ENCODE measurements around the gene MYL6.
A peak's percentile ranks its signal among the peaks of the same experiment; 100 is the strongest.

The MYL6 gene

DNA sequence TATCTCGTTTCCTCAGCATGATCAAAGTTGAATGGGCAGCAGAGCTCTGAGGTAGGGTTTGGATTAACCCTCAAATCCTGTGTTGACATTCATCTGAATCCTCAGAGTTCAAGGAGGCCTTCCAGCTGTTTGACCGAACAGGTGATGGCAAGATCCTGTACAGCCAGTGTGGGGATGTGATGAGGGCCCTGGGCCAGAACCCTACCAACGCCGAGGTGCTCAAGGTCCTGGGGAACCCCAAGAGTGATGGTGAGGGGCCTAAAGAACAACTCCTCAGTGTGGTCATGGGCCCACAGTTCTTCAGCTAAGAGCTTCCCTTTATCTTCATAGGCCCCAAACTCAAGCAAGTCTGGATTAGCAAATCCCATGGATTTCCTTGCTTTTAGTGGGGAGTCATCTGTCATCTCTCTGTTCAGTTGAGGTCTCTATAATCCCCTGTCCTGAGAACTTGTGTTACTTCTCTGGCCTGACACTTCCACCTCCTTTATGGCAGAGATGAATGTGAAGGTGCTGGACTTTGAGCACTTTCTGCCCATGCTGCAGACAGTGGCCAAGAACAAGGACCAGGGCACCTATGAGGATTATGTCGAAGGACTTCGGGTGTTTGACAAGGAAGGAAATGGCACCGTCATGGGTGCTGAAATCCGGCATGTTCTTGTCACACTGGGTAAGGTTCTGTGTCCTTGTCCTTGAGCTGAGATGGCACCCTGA, 1.5 kb downstream of the MYL6 start:
- Histone ChIP-seq H3K36me3 (ENCODE audit: insufficient read depth, low read length) (peaks cover 46% of the 10 kb centered on the region), H3K9ac (ENCODE audit: low read length) (peak overlapping the region; percentile 100), H3K27me3 (ENCODE audit: control insufficient read depth in 1 of 2, insufficient read depth in 2 of 2, low read length in 2 of 2) (no peaks in the 10 kb centered on the region), H3K4me3 (ENCODE audit: low read depth in 1 of 2, low read length in 2 of 2) (peak overlapping the region; percentile 86 to 99), H3K27ac (ENCODE audit: low read depth, low read length) (peak overlapping the region; percentile 93), H3K9me3 (ENCODE audit: low read length) (no peaks in the 10 kb centered on the region), H3K4me1 (ENCODE audit: insufficient read depth, low read length) (peaks cover 36% of the 10 kb centered on the region)

DNA sequence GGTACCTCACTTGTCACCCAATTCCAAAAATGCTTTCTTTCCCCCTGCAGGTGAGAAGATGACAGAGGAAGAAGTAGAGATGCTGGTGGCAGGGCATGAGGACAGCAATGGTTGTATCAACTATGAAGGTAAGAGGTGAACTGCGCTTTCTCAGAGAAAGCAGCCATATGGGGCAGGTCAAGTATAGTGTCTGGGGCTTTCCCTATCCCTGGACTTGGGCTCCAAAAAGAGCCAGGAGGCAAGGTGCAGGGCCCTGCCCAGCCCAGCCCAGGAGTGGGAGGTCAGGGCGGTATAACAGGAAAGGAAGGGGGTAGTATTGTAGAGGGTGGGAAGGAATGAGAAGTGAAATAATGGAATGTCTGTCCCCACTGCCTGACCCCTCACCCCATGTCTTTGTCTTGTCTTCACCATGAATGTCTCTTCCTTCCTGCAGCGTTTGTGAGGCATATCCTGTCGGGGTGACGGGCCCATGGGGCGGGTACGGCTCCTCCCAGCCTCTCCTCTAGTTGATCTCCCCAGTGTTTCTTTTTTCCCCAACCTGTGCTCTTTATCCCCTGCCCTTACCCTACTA, 2.1 kb downstream of the MYL6 start:
- H3K27me3 ChIP-seq (ENCODE audit: control insufficient read depth in 1 of 2, insufficient read depth in 2 of 2, low read length in 2 of 2) = no peaks in the 10 kb centered on the region
- peak overlapping the region; percentile 86 to 99 for H3K4me3 ChIP-seq (ENCODE audit: low read depth in 1 of 2, low read length in 2 of 2)
- peaks cover 36% of the 10 kb centered on the region for H3K4me1 ChIP-seq (ENCODE audit: insufficient read depth, low read length)
- H3K27ac ChIP-seq (ENCODE audit: low read depth, low read length) = peak overlapping the region; percentile 93
- H3K36me3 ChIP-seq (ENCODE audit: insufficient read depth, low read length) = peaks cover 50% of the 10 kb centered on the region
- H3K9ac ChIP-seq (ENCODE audit: low read length) = peak overlapping the region; percentile 100
- no peaks in the 10 kb centered on the region for H3K9me3 ChIP-seq (ENCODE audit: low read length)

- Histone ChIP-seq H3K9me3 (ENCODE audit: low read length) (no peaks in the 10 kb centered on the region), H3K9ac (ENCODE audit: low read length) (peak overlapping the region; percentile 100), H3K4me3 (ENCODE audit: low read depth in 1 of 2, low read length in 2 of 2) (peak overlapping the region; percentile 86 to 99), H3K36me3 (ENCODE audit: insufficient read depth, low read length) (peaks cover 56% of the 10 kb centered on the region), H3K4me1 (ENCODE audit: insufficient read depth, low read length) (peaks cover 36% of the 10 kb centered on the region), H3K27me3 (ENCODE audit: control insufficient read depth in 1 of 2, insufficient read depth in 2 of 2, low read length in 2 of 2) (no peaks in the 10 kb centered on the region), H3K27ac (ENCODE audit: low read depth, low read length) (peak overlapping the region; percentile 93)
These were observed 2.9 kb downstream of the MYL6 start for GRCh38 chr12:56160894-56161689.

DNA sequence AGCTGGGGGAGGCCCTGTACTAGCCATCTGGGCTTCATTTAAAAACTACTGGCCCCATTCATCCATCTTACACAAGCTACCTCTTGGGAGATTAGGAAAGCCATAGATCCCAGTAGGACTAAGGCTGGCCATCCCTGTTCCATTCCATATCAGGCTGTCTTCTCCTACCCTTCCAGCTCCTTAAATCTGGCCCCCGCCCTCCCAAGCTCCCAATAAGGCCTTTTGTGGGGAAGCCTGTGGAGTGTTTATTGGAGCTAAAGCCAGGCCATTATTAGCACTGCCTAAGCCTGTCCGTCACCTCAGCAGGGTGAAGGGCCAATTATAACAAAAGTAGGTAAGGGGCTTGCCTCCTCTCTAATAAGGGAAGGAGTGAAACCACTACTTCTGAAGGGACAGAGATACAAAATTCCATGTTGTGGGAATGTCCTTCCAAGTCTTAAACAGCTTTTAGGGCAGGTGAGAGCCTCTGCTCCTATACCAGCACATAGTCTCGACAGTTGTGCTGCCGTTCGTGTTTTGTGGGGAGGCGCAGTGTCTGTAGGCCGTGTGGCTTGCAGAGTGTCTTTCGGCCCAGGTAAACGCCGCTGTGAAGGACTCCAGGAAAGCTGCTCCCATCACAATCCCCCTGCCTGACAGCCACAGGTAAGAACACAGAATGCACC, 3.7 kb downstream of the MYL6 start:
- Histone ChIP-seq H3K27ac (ENCODE audit: low read depth, low read length) (peak overlapping the region; percentile 93), H3K36me3 (ENCODE audit: insufficient read depth, low read length) (peaks cover 60% of the 10 kb centered on the region), H3K9me3 (ENCODE audit: low read length) (no peaks in the 10 kb centered on the region), H3K27me3 (ENCODE audit: control insufficient read depth in 1 of 2, insufficient read depth in 2 of 2, low read length in 2 of 2) (no peaks in the 10 kb centered on the region), H3K4me3 (ENCODE audit: low read depth in 1 of 2, low read length in 2 of 2) (peak overlapping the region; percentile 86 to 99), H3K4me1 (ENCODE audit: insufficient read depth, low read length) (peaks cover 36% of the 10 kb centered on the region), H3K9ac (ENCODE audit: low read length) (peak overlapping the region; percentile 100)

- H3K9ac ChIP-seq (ENCODE audit: low read length) = no peak overlapping the region
- peaks cover 36% of the 10 kb centered on the region for H3K4me1 ChIP-seq (ENCODE audit: insufficient read depth, low read length)
- H3K4me3 ChIP-seq (ENCODE audit: low read depth in 1 of 2, low read length in 2 of 2) = peak overlapping the region in 1 of 2 donors; percentile 14
- H3K27ac ChIP-seq (ENCODE audit: low read depth, low read length) = peak overlapping the region; percentile 66
- no peaks in the 10 kb centered on the region for H3K9me3 ChIP-seq (ENCODE audit: low read length)
- peaks cover 65% of the 10 kb centered on the region for H3K36me3 ChIP-seq (ENCODE audit: insufficient read depth, low read length)
- H3K27me3 ChIP-seq (ENCODE audit: control insufficient read depth in 1 of 2, insufficient read depth in 2 of 2, low read length in 2 of 2) = no peaks in the 10 kb centered on the region
These were observed 4.5 kb downstream of the MYL6 start for GRCh38 chr12:56162468-56163290.

DNA sequence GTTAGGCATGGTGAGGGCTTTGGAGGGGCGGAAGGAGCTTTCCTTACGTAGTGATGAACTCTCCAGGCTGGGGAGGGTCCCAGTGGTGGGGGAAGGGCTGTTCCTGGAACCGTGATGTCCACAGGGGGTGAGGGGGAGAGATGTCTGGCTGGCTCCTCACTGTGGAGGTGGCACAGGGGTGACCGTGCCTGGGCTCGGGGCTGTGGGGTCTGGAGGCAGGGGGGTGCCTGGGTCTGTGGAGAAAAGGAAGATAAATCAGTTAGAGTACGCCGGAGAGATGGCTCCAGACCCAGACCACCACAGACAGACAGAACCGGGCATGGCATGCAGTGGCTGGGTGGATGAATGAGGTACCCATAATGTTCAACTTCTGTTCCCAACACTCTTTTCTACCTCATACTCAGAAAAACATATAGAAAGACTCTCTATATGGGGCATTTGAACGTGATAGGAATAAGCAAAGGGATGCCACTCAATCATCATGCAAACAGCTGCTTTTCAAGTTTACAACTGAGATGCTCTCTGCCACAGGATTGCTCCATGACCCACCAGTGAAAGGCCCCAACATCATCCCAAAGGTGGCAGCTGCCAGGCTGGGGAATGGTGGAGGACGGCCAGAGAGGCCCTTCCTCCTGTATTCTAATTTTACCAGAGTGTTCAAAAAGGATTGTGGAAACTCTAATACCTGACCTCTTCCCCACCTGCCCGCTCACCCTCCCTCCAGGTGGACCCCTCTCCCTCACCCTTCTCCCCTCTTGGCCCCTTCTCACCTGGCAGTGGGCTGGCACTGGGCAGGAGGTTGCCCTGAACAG, 5.6 kb downstream of the MYL6 start:
- Histone ChIP-seq H3K4me3 (ENCODE audit: low read depth in 1 of 2, low read length in 2 of 2) (no peak overlapping the region), H3K36me3 (ENCODE audit: insufficient read depth, low read length) (peaks cover 70% of the 10 kb centered on the region), H3K4me1 (ENCODE audit: insufficient read depth, low read length) (peaks cover 36% of the 10 kb centered on the region), H3K27ac (ENCODE audit: low read depth, low read length) (peak overlapping the region; percentile 66), H3K27me3 (ENCODE audit: control insufficient read depth in 1 of 2, insufficient read depth in 2 of 2, low read length in 2 of 2) (no peaks in the 10 kb centered on the region), H3K9me3 (ENCODE audit: low read length) (no peaks in the 10 kb centered on the region), H3K9ac (ENCODE audit: low read length) (no peak overlapping the region)

DNA sequence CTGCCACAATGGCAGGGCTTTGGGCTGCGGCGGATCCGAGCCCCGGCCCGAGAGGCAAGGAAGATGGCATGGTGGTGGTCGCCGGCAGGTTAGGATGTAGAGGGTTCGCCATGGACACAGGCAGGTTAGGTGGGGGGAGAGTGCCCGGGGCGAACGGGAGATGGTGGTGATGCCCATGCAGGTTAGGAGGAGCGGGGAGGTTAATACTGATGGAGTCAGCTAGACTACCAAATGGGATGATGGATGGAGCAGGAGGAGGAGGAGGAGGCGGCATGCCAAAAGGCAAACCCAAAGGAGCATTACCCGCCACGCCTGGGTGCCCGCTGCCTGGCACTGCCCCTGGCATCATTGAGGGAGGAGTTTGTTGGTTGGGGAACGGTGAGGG, 6.2 kb downstream of the MYL6 start:
- Histone ChIP-seq H3K27ac (ENCODE audit: low read depth, low read length) (peak overlapping the region; percentile 66), H3K27me3 (ENCODE audit: control insufficient read depth in 1 of 2, insufficient read depth in 2 of 2, low read length in 2 of 2) (no peaks in the 10 kb centered on the region), H3K4me3 (ENCODE audit: low read depth in 1 of 2, low read length in 2 of 2) (no peak overlapping the region), H3K9ac (ENCODE audit: low read length) (no peak overlapping the region), H3K4me1 (ENCODE audit: insufficient read depth, low read length) (peaks cover 36% of the 10 kb centered on the region), H3K9me3 (ENCODE audit: low read length) (no peaks in the 10 kb centered on the region), H3K36me3 (ENCODE audit: insufficient read depth, low read length) (peaks cover 74% of the 10 kb centered on the region)

GRCh38 chr12:56165369-56165768, 7.2 kb downstream of the MYL6 start:
- Histone ChIP-seq H3K9me3 (ENCODE audit: low read length) (no peaks in the 10 kb centered on the region), H3K27ac (ENCODE audit: low read depth, low read length) (no peak overlapping the region), H3K4me1 (ENCODE audit: insufficient read depth, low read length) (peaks cover 30% of the 10 kb centered on the region), H3K27me3 (ENCODE audit: control insufficient read depth in 1 of 2, insufficient read depth in 2 of 2, low read length in 2 of 2) (no peaks in the 10 kb centered on the region), H3K9ac (ENCODE audit: low read length) (no peak overlapping the region), H3K36me3 (ENCODE audit: insufficient read depth, low read length) (peaks cover 74% of the 10 kb centered on the region), H3K4me3 (ENCODE audit: low read depth in 1 of 2, low read length in 2 of 2) (no peak overlapping the region)

GRCh38 chr12:56169229-56169759, 11.1 kb downstream of the MYL6 start:
- H3K9ac ChIP-seq (ENCODE audit: low read length) = no peak overlapping the region
- no peak overlapping the region for H3K4me3 ChIP-seq (ENCODE audit: low read depth in 1 of 2, low read length in 2 of 2)
- no peak overlapping the region for H3K27ac ChIP-seq (ENCODE audit: low read depth, low read length)
- no peaks in the 10 kb centered on the region for H3K4me1 ChIP-seq (ENCODE audit: insufficient read depth, low read length)
- peaks cover 74% of the 10 kb centered on the region for H3K36me3 ChIP-seq (ENCODE audit: insufficient read depth, low read length)
- no peaks in the 10 kb centered on the region for H3K27me3 ChIP-seq (ENCODE audit: control insufficient read depth in 1 of 2, insufficient read depth in 2 of 2, low read length in 2 of 2)
- H3K9me3 ChIP-seq (ENCODE audit: low read length) = no peaks in the 10 kb centered on the region

- Histone ChIP-seq H3K27ac (ENCODE audit: low read depth, low read length) (no peak overlapping the region), H3K4me1 (ENCODE audit: insufficient read depth, low read length) (no peaks in the 10 kb centered on the region), H3K9ac (ENCODE audit: low read length) (no peak overlapping the region), H3K36me3 (ENCODE audit: insufficient read depth, low read length) (peaks cover 83% of the 10 kb centered on the region), H3K4me3 (ENCODE audit: low read depth in 1 of 2, low read length in 2 of 2) (no peak overlapping the region), H3K9me3 (ENCODE audit: low read length) (no peaks in the 10 kb centered on the region), H3K27me3 (ENCODE audit: control insufficient read depth in 1 of 2, insufficient read depth in 2 of 2, low read length in 2 of 2) (no peaks in the 10 kb centered on the region)
These were observed 14.7 kb downstream of the MYL6 start for GRCh38 chr12:56172839-56173238.

Measured in muscle layer of colon (tissue), 2 donors.